Posterior cingulate gyrus (tissue), 11 donors: ENCODE results near the gene PHTF2.
"Not testable (repeated sequence)": the region's sequence is repeated elsewhere in the genome, so short reads cannot be mapped to it uniquely, and the experiment has no call there.

ENCODE experiments used
- DNase-seq, 10 donors: peaks; one replicate each; pipeline versions ENCODE4 v3.0.0 to v3.0.0-alpha.2; 2020 to 2021; ENCODE audit warnings: mixed read lengths in 3 of 10
- intact Hi-C: fragments of 100-400 bp; cut with DNase I; formaldehyde crosslinking; loops from one replicate; pipeline ENCODE4 v1.15.1; 2023

Gene PHTF2

GRCh38 chr7:77866786-77867536, 68.4 kb downstream of the PHTF2 start:
- DNase-seq, result no peak

GRCh38 chr7:77867537-77867865, 68.9 kb downstream of the PHTF2 start:
- no peak for DNase-seq
- intact Hi-C loops, result no loop called here

More at GRCh38 chr7:77866786-77867536, 68.4 kb downstream of the PHTF2 start:
- intact Hi-C loops, result no loop called here

GRCh38 chr7:77872256-77872655, 73.7 kb downstream of the PHTF2 start:
- DNase-seq, intact Hi-C loops: not testable (repeated sequence)

DNA sequence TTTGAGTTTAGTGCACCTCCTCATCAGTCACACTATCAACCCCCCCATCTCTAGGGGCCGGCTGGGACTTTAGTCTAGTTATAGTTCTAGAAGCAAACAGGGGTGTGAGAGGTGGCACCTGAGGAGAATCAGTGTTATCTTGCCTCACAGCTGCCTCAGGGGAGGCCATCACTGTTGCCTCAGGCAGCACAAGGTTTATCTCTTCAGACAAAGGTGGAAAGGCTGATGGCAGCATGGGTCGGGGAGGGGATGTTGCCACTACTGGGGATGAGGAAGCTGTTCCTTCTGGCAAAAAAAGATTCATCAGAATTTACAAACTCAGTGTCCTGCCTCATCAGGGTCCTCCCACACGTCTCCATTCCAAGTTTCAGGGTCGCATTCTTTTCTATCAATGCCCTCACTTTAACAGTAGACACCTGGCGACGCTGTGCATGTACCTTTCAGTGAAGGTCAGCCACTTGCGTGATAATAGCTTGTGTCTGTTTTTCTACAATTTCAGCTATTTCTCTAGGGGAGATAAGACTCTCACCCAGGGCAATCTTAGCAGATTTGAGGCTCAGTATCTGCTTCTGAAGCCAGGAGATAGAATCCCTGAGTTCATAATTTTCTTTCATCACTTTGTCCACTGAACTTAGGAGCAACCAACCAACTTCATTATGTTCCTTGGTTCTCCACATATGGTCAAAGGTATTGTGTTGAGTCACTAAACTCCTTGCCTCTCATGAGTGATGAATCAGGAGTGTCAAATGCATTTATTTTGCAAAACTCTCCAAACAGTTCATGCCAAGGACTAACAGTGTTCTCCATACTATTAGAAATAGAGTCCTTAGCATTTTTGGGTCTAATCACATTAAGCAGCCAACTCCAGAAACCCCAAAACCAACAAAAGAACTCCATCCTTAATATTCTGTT, 75.1 kb downstream of the PHTF2 start:
- DNase-seq, intact Hi-C loops: not testable (repeated sequence)

- intact Hi-C loops, result no loop called here
Measured at GRCh38 chr7:77877791-77878190, 79.2 kb downstream of the PHTF2 start.

DNA sequence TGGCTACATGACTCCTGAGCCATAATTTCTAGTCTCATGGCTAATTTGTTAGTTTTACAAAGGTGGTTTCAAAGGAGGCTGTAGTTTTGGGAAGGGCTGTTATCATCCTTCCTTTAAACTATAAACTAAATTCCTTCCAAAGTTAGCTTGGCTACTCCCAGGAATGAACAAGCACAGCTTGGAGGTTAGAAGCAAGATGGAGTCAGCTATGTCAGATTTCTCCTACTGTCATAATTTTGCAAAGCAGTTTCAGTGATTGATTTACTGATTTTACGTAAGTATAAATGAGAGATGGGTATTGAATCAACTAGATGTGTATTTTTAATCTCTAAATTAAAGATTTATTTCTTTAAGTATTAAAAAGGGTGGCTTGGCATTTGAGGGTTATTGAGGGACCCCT, 79.9 kb downstream of the PHTF2 start:
- intact Hi-C loops, result no loop called here

More at GRCh38 chr7:77877791-77878190, 79.2 kb downstream of the PHTF2 start:
- no peak for DNase-seq

GRCh38 chr7:77879272-77879671, 80.7 kb downstream of the PHTF2 start:
- intact Hi-C loops, result no loop called here

More for the DNA sequence above, 79.9 kb downstream of the PHTF2 start:
- DNase-seq, result no peak

DNA sequence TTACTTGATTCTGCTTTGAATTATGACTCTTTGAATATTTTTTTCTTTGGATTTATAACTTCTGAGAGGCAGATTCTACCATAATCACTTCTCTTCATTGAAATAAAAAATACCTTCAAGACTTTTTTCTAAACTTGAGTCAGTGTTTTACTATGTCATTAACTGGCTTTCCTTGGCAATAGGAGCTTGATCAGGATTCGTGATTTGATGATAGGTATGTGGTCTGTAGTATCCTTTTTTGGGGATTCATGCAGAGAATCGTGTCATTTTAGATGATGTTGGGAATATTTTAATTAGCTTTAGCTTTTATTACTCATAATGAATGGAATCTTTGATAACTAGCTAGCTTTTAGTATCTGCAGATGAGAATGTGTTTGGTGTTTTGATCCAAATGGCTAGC, 83.3 kb downstream of the PHTF2 start:
- intact Hi-C loops, result no loop called here
- no peak for DNase-seq

More at GRCh38 chr7:77879272-77879671, 80.7 kb downstream of the PHTF2 start:
- no peak for DNase-seq

DNA sequence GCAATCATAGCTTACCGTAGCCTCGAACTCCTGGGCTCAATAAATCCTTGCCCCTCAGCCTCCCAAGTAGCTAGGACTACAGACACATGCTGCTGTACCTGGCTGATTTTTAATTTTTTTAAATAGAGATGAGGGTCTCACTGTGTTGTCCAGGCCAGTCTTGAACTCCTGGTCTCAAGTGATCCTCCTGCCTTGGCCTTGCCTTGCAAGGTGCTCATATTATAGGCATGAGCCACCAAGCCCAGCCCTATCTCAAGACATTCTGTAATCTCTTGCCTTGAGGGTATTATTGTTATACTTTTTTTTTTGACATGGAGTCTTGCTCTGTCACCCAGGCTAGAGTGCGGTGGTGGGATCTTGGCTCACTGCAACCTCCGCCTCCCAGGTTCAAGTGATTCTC, 86.6 kb downstream of the PHTF2 start:
- intact Hi-C loops, result no loop called here
- no peak for DNase-seq

- intact Hi-C loops, result no loop called here
- no peak for DNase-seq
Measured at GRCh38 chr7:77887567-77887966, 89.0 kb downstream of the PHTF2 start.

GRCh38 chr7:77888998-77889397, 90.4 kb downstream of the PHTF2 start:
- intact Hi-C loops, result no loop called here
- no peak for DNase-seq

- no peak for DNase-seq
- intact Hi-C loops, result no loop called here
Measured at GRCh38 chr7:77893813-77894212, 95.2 kb downstream of the PHTF2 start.

GRCh38 chr7:77894574-77895091, 96.1 kb downstream of the PHTF2 start:
- no peak for DNase-seq
- intact Hi-C loops, result no loop called here

DNA sequence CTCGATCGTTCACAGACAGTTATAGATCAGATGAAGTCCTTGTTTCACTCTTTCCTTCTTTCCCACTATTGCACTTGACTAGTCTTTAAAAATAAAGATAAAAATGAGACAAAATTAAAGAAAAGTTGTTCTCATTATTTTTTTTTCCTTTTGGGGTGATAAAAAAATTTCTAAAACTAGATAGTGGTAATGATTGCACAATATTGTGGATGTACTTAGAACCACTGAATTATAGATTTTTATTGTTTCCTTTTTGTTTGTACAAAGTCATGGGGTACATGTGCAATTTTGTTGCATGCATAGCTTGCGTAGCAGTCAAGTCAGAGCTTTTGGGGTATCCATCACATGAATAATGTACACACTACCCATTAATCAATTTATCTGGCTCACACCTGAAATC, 97.3 kb downstream of the PHTF2 start:
- no peak for DNase-seq
- intact Hi-C loops, result no loop called here

DNA sequence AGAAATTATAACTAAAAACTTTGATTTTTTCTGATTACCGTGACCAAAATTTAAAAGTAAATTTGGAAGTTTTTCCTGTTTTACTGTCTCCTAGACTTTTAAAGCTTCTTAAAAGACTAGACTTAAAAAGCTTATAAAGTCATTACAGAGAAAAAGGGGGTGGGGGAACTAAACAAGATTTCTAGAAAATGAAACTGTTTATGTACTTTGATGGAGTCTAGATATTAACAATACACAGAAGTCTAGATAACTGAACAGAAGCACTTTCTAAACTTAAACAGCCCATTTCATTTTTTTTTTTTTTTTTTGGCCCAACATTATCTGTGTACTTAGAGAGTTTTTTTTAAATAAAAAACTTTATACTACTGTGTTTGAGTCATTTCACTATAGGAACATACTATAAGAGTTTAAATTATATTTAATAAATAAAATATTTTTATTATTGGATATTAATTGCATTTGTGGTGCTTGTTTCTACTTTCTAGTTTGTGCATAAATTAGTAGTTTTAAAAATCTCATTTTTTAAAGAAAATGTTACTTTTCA, 98.5 kb downstream of the PHTF2 start:
- intact Hi-C loops, result no loop called here
- DNase-seq, result no peak

DNA sequence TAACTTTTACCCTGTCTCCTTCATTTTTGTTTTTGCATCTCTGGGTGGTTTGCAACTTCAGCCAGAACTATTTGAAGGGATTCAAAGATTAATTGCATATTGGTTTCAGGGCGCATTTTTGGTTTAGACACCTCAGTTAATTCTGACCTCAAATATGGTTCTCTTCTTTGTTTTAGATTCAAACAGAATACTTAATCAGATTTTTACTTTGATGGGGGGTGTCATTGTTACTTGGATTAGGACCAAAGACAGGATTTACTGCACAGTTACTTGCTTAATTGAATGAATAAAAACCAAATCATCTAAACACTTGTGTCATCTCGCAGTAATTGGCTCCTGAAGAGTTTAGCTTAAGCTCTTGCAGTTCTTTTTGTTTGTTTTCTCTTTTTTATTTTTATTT, 100.9 kb downstream of the PHTF2 start:
- intact Hi-C loops, result no loop called here

DNA sequence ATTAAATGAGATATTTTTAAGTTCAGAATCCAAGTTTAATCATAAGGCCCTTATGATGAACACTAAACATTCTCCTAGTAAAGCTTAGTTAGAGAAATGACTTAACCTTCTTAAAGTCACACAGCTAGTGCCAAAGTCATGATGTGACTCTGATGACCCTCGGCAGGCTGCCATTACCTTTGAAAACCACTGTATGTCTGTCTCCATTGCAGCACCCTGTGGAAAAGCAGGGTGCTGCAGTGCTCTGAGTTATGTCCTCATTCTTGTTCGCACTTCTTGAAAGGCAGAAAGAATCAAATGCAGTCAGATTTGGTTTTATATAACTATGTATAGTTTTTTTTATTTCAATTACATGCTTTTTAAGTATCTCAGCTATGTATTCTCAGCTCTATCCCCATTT, 105.0 kb downstream of the PHTF2 start:
- intact Hi-C loops, result no loop called here
- no peak for DNase-seq

More for the DNA sequence above, 100.9 kb downstream of the PHTF2 start:
- DNase-seq, result no peak

DNA sequence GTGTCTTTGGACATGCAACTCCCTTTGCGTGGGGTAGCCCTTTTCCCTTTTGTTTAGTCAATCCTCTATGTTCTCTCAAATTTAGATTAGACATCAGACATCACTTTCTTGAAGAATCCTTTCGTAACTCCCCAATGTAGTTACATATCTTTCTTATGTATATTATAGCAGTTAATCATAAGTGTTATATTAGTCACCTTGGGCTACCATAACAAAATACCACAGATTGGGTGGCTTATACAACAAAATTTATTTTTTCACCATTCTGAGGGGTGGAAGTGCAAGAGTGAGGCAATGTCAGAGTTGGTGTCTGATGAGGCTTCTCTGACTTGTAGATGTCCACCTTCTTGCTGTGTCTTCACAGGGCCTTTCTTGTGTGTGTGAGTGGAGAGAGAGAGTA, 105.7 kb downstream of the PHTF2 start:
- DNase-seq, result no peak
- intact Hi-C loops, result no loop called here

- intact Hi-C loops, result no loop called here
- no peak for DNase-seq
Measured at GRCh38 chr7:77907281-77907680, 108.7 kb downstream of the PHTF2 start.

GRCh38 chr7:77908664-77909063, 110.1 kb downstream of the PHTF2 start:
- DNase-seq, result no peak
- intact Hi-C loops, result no loop called here

GRCh38 chr7:77910124-77910523, 111.6 kb downstream of the PHTF2 start:
- intact Hi-C loops, result loop anchor here (10.0 kb wide), 1 partner anchor 115 kb away; the partner anchor contains the start of genes PHTF2 and TMEM60
- no peak for DNase-seq
